GM10266 (cell line): ENCODE results near the gene KCNG2.

Experiments used
- DNase-seq: peaks from one replicate; pipeline ENCODE4 v3.0.0; 2012; ENCODE audit errors: extremely low spot score
- CTCF ChIP-seq: IDR thresholded peaks from 2 replicates; pipeline ENCODE4 v1.5.1; 2012; ENCODE audit warnings: mild to moderate bottlenecking, low read depth; ENCODE audit not compliant: control insufficient read depth, insufficient read depth; ENCODE audit errors: missing control alignments

The KCNG2 gene

GRCh38 chr18:79871026-79871390, 73.3 kb downstream of the KCNG2 start:
- DNase-seq = no peak
- TF ChIP-seq CTCF = no peak

- DNase-seq = no peak
- no peak for TF ChIP-seq CTCF
Observed at GRCh38 chr18:79871481-79872091, 73.8 kb downstream of the KCNG2 start.

GRCh38 chr18:79872527-79873444, 75.0 kb downstream of the KCNG2 start:
- no peak for TF ChIP-seq CTCF
- no peak for DNase-seq

- no peak for DNase-seq
- TF ChIP-seq CTCF = no peak
Observed at GRCh38 chr18:79873449-79874110, 75.8 kb downstream of the KCNG2 start.

- no peak for DNase-seq
- no peak for TF ChIP-seq CTCF
Observed at GRCh38 chr18:79874553-79875530, 77.1 kb downstream of the KCNG2 start.

GRCh38 chr18:79875531-79875919, 77.8 kb downstream of the KCNG2 start:
- no peak for DNase-seq

More at GRCh38 chr18:79875531-79875919, 77.8 kb downstream of the KCNG2 start:
- no peak for TF ChIP-seq CTCF
